Coronary artery (tissue), 2 donors: Measurements from ENCODE around the gene C5orf47.

Experiments
- DNase-seq: peaks from one replicate; pipeline ENCODE4 v3.0.0-alpha.2; 2017; ENCODE audit warnings: low spot score
- H3K27ac ChIP-seq, 2 donors: fragments of 200-600 bp; sonication (generic); one replicate each; pipeline ENCODE4 v1.5.1; 2016 to 2019
- H3K4me3 ChIP-seq: fragments of 200-600 bp; sonication (generic); 2 replicates; pipeline ENCODE4 v1.5.1; 2016; ENCODE audit warnings: mild to moderate bottlenecking, moderate library complexity
- TF ChIP-seq, protein P1 (sequence below): fragments of 200-600 bp; sonication (generic); IDR thresholded peaks from one replicate; pipeline ENCODE4 v1.5.1; 2019; ENCODE audit warnings: antibody characterized with exemption

The C5orf47 gene

DNA sequence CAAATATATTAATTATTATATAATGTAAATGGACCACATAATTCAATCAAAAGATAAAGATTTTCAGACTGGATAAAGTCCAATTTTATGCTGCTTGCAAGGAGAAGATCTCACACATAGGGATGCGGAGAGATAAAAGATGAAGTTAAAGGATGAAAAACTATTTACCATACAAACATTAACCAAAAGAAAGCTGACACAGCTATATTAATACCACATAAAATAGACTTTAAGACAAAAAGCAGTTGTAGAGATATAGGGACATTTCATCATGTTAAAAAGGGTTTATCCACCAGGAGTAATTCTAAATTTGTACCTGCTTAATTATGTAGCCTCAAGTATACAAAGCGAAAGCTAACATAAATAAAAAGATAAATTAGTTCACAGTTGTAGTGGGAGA lies 41.3 kb downstream of the C5orf47 start:
- Histone ChIP-seq H3K4me3 (no peak overlapping the region), H3K27ac (no peak overlapping the region)
- TF ChIP-seq, protein P1, sequence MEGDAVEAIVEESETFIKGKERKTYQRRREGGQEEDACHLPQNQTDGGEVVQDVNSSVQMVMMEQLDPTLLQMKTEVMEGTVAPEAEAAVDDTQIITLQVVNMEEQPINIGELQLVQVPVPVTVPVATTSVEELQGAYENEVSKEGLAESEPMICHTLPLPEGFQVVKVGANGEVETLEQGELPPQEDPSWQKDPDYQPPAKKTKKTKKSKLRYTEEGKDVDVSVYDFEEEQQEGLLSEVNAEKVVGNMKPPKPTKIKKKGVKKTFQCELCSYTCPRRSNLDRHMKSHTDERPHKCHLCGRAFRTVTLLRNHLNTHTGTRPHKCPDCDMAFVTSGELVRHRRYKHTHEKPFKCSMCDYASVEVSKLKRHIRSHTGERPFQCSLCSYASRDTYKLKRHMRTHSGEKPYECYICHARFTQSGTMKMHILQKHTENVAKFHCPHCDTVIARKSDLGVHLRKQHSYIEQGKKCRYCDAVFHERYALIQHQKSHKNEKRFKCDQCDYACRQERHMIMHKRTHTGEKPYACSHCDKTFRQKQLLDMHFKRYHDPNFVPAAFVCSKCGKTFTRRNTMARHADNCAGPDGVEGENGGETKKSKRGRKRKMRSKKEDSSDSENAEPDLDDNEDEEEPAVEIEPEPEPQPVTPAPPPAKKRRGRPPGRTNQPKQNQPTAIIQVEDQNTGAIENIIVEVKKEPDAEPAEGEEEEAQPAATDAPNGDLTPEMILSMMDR: no peak
- no peak for DNase-seq

DNA sequence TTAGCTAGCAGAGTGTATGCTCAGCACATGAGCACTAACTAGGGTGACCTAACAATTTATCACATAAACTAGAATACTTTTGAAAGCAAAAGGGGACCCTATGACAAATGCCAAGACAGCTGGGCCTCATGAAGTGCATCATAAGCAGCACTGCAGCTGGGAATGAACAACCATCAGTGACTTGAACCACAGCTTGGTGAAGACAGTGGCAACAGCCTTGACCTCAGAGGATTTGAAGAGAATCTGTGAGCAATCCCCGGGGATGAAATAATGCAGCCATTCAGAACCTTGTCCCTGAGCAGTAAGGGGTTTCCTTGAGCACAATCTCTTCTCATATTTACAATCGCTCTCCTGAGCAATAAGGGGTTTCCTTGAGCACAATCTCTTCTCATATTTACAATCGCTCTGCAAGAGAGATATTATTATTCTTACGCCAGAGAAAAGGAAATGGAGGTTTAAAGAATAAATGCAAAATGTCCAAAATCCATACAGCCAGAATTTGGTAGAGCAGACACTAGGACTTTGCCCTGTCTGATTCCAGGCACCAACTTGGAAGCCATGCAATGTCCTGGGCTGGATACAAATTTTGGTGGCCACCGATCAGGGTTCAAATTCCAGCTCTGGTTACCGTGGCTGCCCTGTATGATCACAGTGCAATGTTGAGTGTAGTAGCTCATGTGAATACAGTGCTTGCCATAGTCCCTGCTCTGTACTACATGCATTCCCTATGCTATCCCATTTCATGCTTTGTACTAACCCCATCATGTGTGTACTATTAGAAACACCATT lies 55.7 kb downstream of the C5orf47 start:
- H3K4me3 ChIP-seq: no peak overlapping the region
- TF ChIP-seq, protein P1: no peak
- H3K27ac ChIP-seq: no peak overlapping the region
- no peak for DNase-seq

DNA sequence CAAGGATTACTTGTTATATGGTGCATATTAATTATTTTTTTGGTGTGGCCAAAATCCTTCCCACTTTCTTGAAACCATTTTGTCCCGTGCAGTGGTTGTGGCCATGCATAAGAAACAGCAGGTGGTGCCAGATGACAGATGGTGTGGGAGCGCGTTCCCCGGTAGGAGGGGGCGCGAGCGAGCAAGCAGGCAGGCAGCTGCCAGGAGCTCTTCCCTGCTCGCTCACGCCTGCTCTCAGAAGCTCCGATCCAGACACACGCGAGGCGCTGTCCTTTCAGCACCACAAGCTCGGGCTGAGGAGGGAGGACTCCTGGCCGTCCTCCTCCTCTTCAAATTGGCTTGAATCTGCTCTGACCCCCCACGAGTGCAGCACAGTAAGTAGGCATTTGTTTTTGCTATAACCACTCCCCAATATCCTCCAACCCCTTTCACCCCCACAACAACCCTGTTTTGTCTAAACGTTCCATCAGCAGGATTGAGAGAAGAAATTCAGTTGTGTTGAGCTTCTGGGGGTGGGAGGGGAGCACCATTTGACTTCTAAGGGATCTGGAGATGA lies 56.6 kb downstream of the C5orf47 start, which contains the start of gene NSG2:
Gene NSG2 (plus strand): TSS at position 237 of the 556 bp plus-strand sequence. CDS start 1,050 bp downstream, outside the sequence.
- DNase-seq: no peak
- TF ChIP-seq, protein P1: peak; percentile 35
- H3K4me3 ChIP-seq: no peak within 1 kb of the TSS
- H3K27ac ChIP-seq: no peak within 1 kb of the TSS

DNA sequence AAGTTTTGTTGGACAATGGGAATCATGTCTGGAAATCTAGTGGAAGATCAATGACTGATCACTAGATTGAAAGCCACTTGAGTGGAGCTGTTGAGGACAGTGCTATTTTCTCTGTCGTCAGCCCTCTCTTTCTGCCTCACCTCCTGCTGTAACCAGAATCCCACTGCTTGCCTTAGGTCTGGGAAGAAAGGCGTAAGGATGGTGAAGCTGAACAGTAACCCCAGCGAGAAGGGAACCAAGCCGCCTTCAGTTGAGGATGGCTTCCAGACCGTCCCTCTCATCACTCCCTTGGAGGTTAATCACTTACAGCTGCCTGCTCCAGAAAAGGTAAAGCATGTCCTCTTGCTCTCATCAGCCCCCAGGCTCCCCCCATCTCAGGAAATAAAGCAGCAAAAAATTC lies 57.6 kb downstream of the C5orf47 start:
- Histone ChIP-seq H3K4me3 (no peak overlapping the region), H3K27ac (no peak overlapping the region)
- no peak for DNase-seq
- TF ChIP-seq, protein P1: no peak

DNA sequence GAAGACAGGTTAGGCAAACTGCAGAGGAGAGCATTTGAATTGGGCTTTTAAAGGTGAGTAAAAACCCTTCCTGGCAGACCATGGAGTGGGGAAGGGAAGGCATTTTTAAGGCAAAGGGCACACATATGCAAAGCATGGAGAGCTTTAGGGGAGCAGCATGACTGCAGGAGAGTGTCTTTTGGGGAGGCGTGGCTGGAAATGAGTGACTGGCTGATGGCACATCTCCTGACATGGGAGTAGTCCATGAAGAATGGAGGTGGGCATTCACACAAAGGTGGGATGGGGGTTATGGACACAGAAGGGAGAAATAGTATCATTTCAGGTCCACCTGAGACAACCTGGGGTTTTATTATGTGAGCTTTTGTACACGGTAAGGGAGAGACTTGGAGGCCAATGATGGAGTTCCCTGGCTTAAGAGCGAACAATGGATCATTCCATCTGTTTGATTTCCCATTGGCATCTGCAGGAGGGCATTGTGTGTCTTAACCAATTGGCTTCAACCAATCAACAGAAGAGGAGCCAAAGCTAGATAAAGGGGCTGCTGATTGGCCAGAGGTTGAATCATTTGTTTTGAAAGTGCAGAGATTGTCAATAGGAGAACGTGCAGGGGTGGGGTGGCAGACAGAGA lies 58.6 kb downstream of the C5orf47 start:
- no peak for DNase-seq
- TF ChIP-seq, protein P1: no peak

DNA sequence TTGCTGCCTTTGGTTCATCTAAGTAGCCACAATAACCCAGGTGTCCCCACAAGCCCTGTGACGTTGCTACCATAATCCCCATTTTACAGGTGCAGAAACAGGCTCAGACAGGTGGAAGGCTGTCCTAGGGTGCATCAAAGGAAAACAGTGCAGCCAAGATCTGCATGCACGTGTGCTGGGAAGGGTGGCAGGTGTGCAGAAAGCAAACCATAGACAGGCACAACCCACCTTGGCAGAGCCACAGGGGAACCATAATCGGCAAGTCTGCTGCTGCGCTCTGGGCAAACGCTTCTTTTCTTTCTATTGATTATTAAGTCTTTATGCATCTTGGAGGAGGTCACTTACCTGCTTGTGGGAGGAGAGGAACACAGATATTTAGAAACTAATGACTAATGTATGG lies 63.7 kb downstream of the C5orf47 start:
- H3K27ac ChIP-seq: no peak overlapping the region
- TF ChIP-seq, protein P1: no peak
- DNase-seq: no peak
- H3K4me3 ChIP-seq: no peak overlapping the region

More for the DNA sequence above, 58.6 kb downstream of the C5orf47 start:
- Histone ChIP-seq H3K27ac (no peak overlapping the region), H3K4me3 (no peak overlapping the region)
